Upper lobe of left lung (tissue), 6 donors: ENCODE measurements around the gene CD82. TPM values are rescaled to one million over a fixed set of nuclear protein-coding genes. Genes with fewer than 3 reads are reported as not detected.

Experiments used
- ATAC-seq, 2 donors: fragments of 200-7000 bp; cut with Tn5 transposase; one replicate each; pipeline ENCODE4 v1.9.1; 2022; ENCODE audit warnings: mild to moderate bottlenecking in 2 of 2, moderate library complexity in 2 of 2; ENCODE audit not compliant: low FRiP score in 2 of 2
- DNase-seq, 2 donors: peaks; one replicate each; pipeline ENCODE4 v3.0.0-alpha.2; 2019 to 2020
- H3K27ac ChIP-seq, 4 donors: fragments of 200-600 bp; sonication (generic); one replicate each; pipeline ENCODE4 v1.5.1; 2016 to 2019
- H3K27me3 ChIP-seq, 4 donors: fragments of 200-600 bp; sonication (generic); one replicate each; pipeline ENCODE4 v1.5.1; 2017 to 2019
- H3K36me3 ChIP-seq, 4 donors: fragments of 200-600 bp; sonication (generic); one replicate each; pipeline ENCODE4 v1.5.1; 2016 to 2019
- H3K4me1 ChIP-seq, 4 donors: fragments of 200-600 bp; sonication (generic); one replicate each; pipeline ENCODE4 v1.5.1; 2018 to 2019
- H3K4me3 ChIP-seq, 4 donors: fragments of 200-600 bp; sonication (generic); one replicate each; pipeline ENCODE4 v1.5.1; 2017 to 2019; ENCODE audit warnings: mild to moderate bottlenecking in 2 of 4, moderate library complexity in 1 of 4
- H3K9me3 ChIP-seq, 4 donors: fragments of 200-600 bp; sonication (generic); one replicate each; pipeline ENCODE4 v1.5.1; 2018 to 2019
- CTCF ChIP-seq, 6 experiments: fragments of 450-650 bp in 4 of 6; fragments of 200-600 bp in 2 of 6; sonication (generic) in 2 of 6; IDR thresholded peaks; one replicate each; pipeline ENCODE4 v1.5.1; 2016 to 2019; ENCODE audit warnings: antibody characterized with exemption in 6 of 6
- EP300 ChIP-seq, 4 donors: sonication (generic); formaldehyde crosslinking; IDR thresholded peaks; one replicate each; pipeline ENCODE4 v1.5.1; 2017; ENCODE audit warnings: antibody characterized with exemption in 4 of 4, control low read depth in 2 of 4
- POLR2A ChIP-seq, 4 donors: fragments of 450-650 bp; IDR thresholded peaks; one replicate each; pipeline ENCODE4 v1.5.1; 2016 to 2017; ENCODE audit warnings: antibody characterized with exemption in 4 of 4, mild to moderate bottlenecking in 2 of 4
- POLR2AphosphoS5 ChIP-seq, 2 donors: sonication (generic); formaldehyde crosslinking; IDR thresholded peaks; one replicate each; pipeline ENCODE4 v1.5.1; 2017; ENCODE audit warnings: antibody characterized with exemption in 2 of 2
- WGBS, 2 donors: methylation state at CpG; one replicate each; pipeline ENCODE4 v1.1.5; 2017 to 2018; 5-methylcytosine and 5-hydroxymethylcytosine counted together
- total RNA-seq, 6 donors: library from RNA; depleted of rRNA in 4 of 6; stranded (reverse); fragments of >200 nt in 4 of 6; gene quantifications; one replicate each; pipeline versions ENCODE4 v1.1.0 to v1.2.1, GENCODE V29; 2016 to 2021
- donor health status: DM: no; HTN: no; CAD: no; lungs with moderate emphysema.
- donor health status: DM: no; HTN: yes; CAD: no; lungs with severe emphysema.

The CD82 gene
- total RNA-seq, 6 donors from 2014 or later = 29.8 to 148 (median 69.9) TPM

- no peak for ATAC-seq
- DNase-seq = no peak
- no peak overlapping the region for H3K4me3 ChIP-seq
- TF ChIP-seq POLR2AphosphoS5 (IDR thresholded peaks at IDR 0.05) (no peak), EP300 (IDR thresholded peaks at IDR 0.05) (no peak), CTCF (IDR thresholded peaks at IDR 0.05) (no peak), POLR2A (IDR thresholded peaks at IDR 0.05) (no peak)
- H3K27ac ChIP-seq = no peak overlapping the region
- H3K4me1 ChIP-seq = peaks cover 44 to 58% (median 49%) of the 10 kb centered on the region in 4 donors
- 60 to 72% methylated on average over 5 to 7 of the region's 7 CpGs for WGBS, 2 donors
- no peaks in the 10 kb centered on the region for H3K27me3 ChIP-seq
- no peaks in the 10 kb centered on the region for H3K36me3 ChIP-seq
- H3K9me3 ChIP-seq = peaks cover 0 to 6% (median 0%) of the 10 kb centered on the region in 4 donors
Observed at GRCh38 chr11:44625759-44626523, 60.5 kb downstream of the CD82 start.

- no peak for TF ChIP-seq POLR2AphosphoS5 (IDR thresholded peaks at IDR 0.05)
- no peak for TF ChIP-seq POLR2A (IDR thresholded peaks at IDR 0.05)
- TF ChIP-seq CTCF (IDR thresholded peaks at IDR 0.05) = no peak
- no peak for TF ChIP-seq EP300 (IDR thresholded peaks at IDR 0.05)
- peaks cover 38 to 51% (median 42%) of the 10 kb centered on the region in 4 donors for H3K4me1 ChIP-seq
- no peak overlapping the region for H3K4me3 ChIP-seq
- WGBS, 2 donors = 97 to 100% methylated on average over 2 of the region's 2 CpGs
- peaks cover 0 to 6% (median 0%) of the 10 kb centered on the region in 4 donors for H3K9me3 ChIP-seq
- no peak for ATAC-seq
- no peak for DNase-seq
- H3K27me3 ChIP-seq = no peaks in the 10 kb centered on the region
- H3K27ac ChIP-seq = peak overlapping the region in 1 of 4 donors; percentile 74
- no peaks in the 10 kb centered on the region for H3K36me3 ChIP-seq
Observed at GRCh38 chr11:44626645-44627044, 61.2 kb downstream of the CD82 start.

- H3K4me1 ChIP-seq = peaks cover 33 to 45% (median 40%) of the 10 kb centered on the region in 4 donors
Observed at GRCh38 chr11:44627165-44627789, 61.8 kb downstream of the CD82 start.

GRCh38 chr11:44627911-44628729 lies 62.7 kb downstream of the CD82 start:
- 42 to 70% methylated on average over 4 of the region's 9 CpGs for WGBS, 2 donors
- no peak overlapping the region for H3K4me3 ChIP-seq
- H3K4me1 ChIP-seq = peaks cover 26 to 45% (median 35%) of the 10 kb centered on the region in 4 donors
- H3K27ac ChIP-seq = peak overlapping the region; percentile 15 to 78 (median 65)
- no peaks in the 10 kb centered on the region for H3K27me3 ChIP-seq
- peak in 1 of 4 donors; percentile 23 for TF ChIP-seq EP300 (IDR thresholded peaks at IDR 0.05)
- TF ChIP-seq POLR2A (IDR thresholded peaks at IDR 0.05) = no peak
- TF ChIP-seq POLR2AphosphoS5 (IDR thresholded peaks at IDR 0.05) = peak in 1 of 2 donors; percentile 67
- peak in 1 of 6 experiments; percentile 38 for TF ChIP-seq CTCF (IDR thresholded peaks at IDR 0.05)
- ATAC-seq = peak; percentile 48 to 72
- H3K9me3 ChIP-seq = peaks cover 0 to 6% (median 0%) of the 10 kb centered on the region in 4 donors
- H3K36me3 ChIP-seq = no peaks in the 10 kb centered on the region
- DNase-seq = peak in 1 of 2 donors; percentile 63

More at GRCh38 chr11:44627165-44627789, 61.8 kb downstream of the CD82 start:
- DNase-seq = no peak
- ATAC-seq = no peak
- Histone ChIP-seq H3K36me3 (no peaks in the 10 kb centered on the region), H3K9me3 (peaks cover 0 to 6% (median 0%) of the 10 kb centered on the region in 4 donors), H3K4me3 (no peak overlapping the region), H3K27ac (peak overlapping the region in 3 of 4 donors; percentile 60 to 74 (median 70)), H3K27me3 (no peaks in the 10 kb centered on the region)
- TF ChIP-seq CTCF (IDR thresholded peaks at IDR 0.05) = no peak
- TF ChIP-seq EP300 (IDR thresholded peaks at IDR 0.05) = no peak
- no peak for TF ChIP-seq POLR2AphosphoS5 (IDR thresholded peaks at IDR 0.05)
- WGBS, 2 donors = 65 to 76% methylated on average over 4 of the region's 4 CpGs
